HG03565 (cell line): Measurements from ENCODE around the gene ZNF831.

ENCODE experiments used
- ATAC-seq: cut with Tn5 transposase; IDR thresholded peaks from one replicate; pipeline ENCODE4 v1.9.1; 2021; ENCODE audit warnings: mild to moderate bottlenecking, moderate library complexity; ENCODE audit not compliant: unreplicated experiment

The ZNF831 gene

GRCh38 chr20:59178983-59179595 lies 15.5 kb downstream of the ZNF831 start:
- no peak for ATAC-seq

- ATAC-seq, result no peak
Observed at GRCh38 chr20:59179988-59180387, 16.4 kb downstream of the ZNF831 start.

- ATAC-seq, result no peak
Observed at GRCh38 chr20:59181936-59182335, 18.3 kb downstream of the ZNF831 start.

- ATAC-seq, result no peak
Observed at GRCh38 chr20:59182401-59183044, 18.9 kb downstream of the ZNF831 start.

GRCh38 chr20:59183751-59184150 lies 20.1 kb downstream of the ZNF831 start:
- ATAC-seq, result no peak

- ATAC-seq, result no peak
Observed at GRCh38 chr20:59184880-59185447, 21.3 kb downstream of the ZNF831 start.

GRCh38 chr20:59185809-59186208 lies 22.2 kb downstream of the ZNF831 start:
- ATAC-seq, result no peak

- ATAC-seq, result no peak
Observed at GRCh38 chr20:59190466-59190865, 26.8 kb downstream of the ZNF831 start.

GRCh38 chr20:59191036-59191755 lies 27.6 kb downstream of the ZNF831 start:
- ATAC-seq, result no peak

- ATAC-seq, result no peak
Observed at GRCh38 chr20:59191756-59192532, 28.3 kb downstream of the ZNF831 start.

GRCh38 chr20:59192533-59192896 lies 28.9 kb downstream of the ZNF831 start:
- no peak for ATAC-seq

GRCh38 chr20:59193325-59193724 lies 29.7 kb downstream of the ZNF831 start:
- ATAC-seq, result no peak

- ATAC-seq, result no peak
Observed at GRCh38 chr20:59194023-59194935, 30.7 kb downstream of the ZNF831 start.

- no peak for ATAC-seq
Observed at GRCh38 chr20:59195316-59195993, 31.8 kb downstream of the ZNF831 start.

GRCh38 chr20:59204165-59204894 lies 40.7 kb downstream of the ZNF831 start:
- no peak for ATAC-seq

GRCh38 chr20:59205044-59205443 lies 41.4 kb downstream of the ZNF831 start:
- ATAC-seq, result no peak

GRCh38 chr20:59207235-59207634 lies 43.6 kb downstream of the ZNF831 start:
- no peak for ATAC-seq

- ATAC-seq, result no peak
Observed at GRCh38 chr20:59207742-59208357, 44.2 kb downstream of the ZNF831 start.
